DOHH2 (cell line): ENCODE data around the gene TJP1.

Source experiments
- H3F3A ChIP-seq: fragments of 200-600 bp; sonication (generic), shearing (Covaris generic); 2 replicates; pipeline ENCODE4 v1.6.0; 2016; ENCODE audit warnings: antibody characterized with exemption, mild to moderate bottlenecking; ENCODE audit not compliant: control insufficient read depth, insufficient read depth
- H3K27ac ChIP-seq: fragments of 200-600 bp; sonication (generic); 2 replicates; pipeline ENCODE4 v1.5.1; 2014; ENCODE audit warnings: low read depth, mild to moderate bottlenecking, low read length, moderate library complexity
- H3K27me3 ChIP-seq: fragments of 200-600 bp; sonication (generic); 2 replicates; pipeline ENCODE4 v1.6.1; 2014; ENCODE audit warnings: mild to moderate bottlenecking, low read length, mixed read lengths; ENCODE audit not compliant: control insufficient read depth
- H3K36me3 ChIP-seq: fragments of 200-600 bp; sonication (generic); 2 replicates; pipeline ENCODE4 v1.6.1; 2014; ENCODE audit warnings: mild to moderate bottlenecking, low read length, moderate library complexity, mixed read lengths; ENCODE audit not compliant: control insufficient read depth
- H3K4me1 ChIP-seq: fragments of 200-600 bp; sonication (generic); 2 replicates; pipeline ENCODE4 v1.6.1; 2014; ENCODE audit warnings: mild to moderate bottlenecking, low read length, mixed read lengths; ENCODE audit not compliant: control insufficient read depth
- H3K4me2 ChIP-seq: fragments of 200-600 bp; sonication (generic); 2 replicates; pipeline ENCODE4 v1.6.0; 2014; ENCODE audit warnings: mild to moderate bottlenecking, low read length, moderate library complexity
- H3K4me3 ChIP-seq: fragments of 200-600 bp; sonication (generic); 2 replicates; pipeline ENCODE4 v1.5.1; 2014; ENCODE audit warnings: mild to moderate bottlenecking, low read length, mixed read lengths
- H3K79me2 ChIP-seq: fragments of 200-600 bp; sonication (generic); 2 replicates; pipeline ENCODE4 v1.6.1; 2014; ENCODE audit warnings: mild to moderate bottlenecking, low read length, mixed read lengths; ENCODE audit not compliant: control insufficient read depth
- H3K9me2 ChIP-seq: fragments of 200-600 bp; sonication (generic); replicated peaks from 2 replicates; pipeline ENCODE4 v1.6.1; 2014; ENCODE audit warnings: mild to moderate bottlenecking, low read length, mixed read lengths; ENCODE audit not compliant: control insufficient read depth
- H3K9me3 ChIP-seq: fragments of 200-600 bp; sonication (generic); 2 replicates; pipeline ENCODE4 v1.6.1; 2014; ENCODE audit warnings: antibody characterized with exemption, low read length, mixed read lengths; ENCODE audit not compliant: control insufficient read depth, insufficient read depth
- H4K20me1 ChIP-seq: fragments of 200-600 bp; sonication (generic); 2 replicates; pipeline ENCODE4 v1.6.0; 2014; ENCODE audit warnings: low read depth, mild to moderate bottlenecking, antibody characterized with exemption, low read length, moderate library complexity; ENCODE audit not compliant: control insufficient read depth, insufficient read depth
- EZH2phosphoT487 ChIP-seq: fragments of 200-600 bp; sonication (generic); IDR thresholded peaks from 2 replicates; pipeline ENCODE4 v1.6.1; 2017; ENCODE audit warnings: borderline replicate concordance, mild to moderate bottlenecking, antibody characterized with exemption, low read length, moderate library complexity, mixed read lengths
- TF ChIP-seq, protein P1 (sequence below): fragments of 200-600 bp; sonication (generic); IDR thresholded peaks from one replicate; pipeline ENCODE4 v1.5.1; 2014; ENCODE audit warnings: antibody characterized with exemption, mild to moderate bottlenecking, low read depth, low read length; ENCODE audit not compliant: poor library complexity, severe bottlenecking

Gene TJP1

DNA sequence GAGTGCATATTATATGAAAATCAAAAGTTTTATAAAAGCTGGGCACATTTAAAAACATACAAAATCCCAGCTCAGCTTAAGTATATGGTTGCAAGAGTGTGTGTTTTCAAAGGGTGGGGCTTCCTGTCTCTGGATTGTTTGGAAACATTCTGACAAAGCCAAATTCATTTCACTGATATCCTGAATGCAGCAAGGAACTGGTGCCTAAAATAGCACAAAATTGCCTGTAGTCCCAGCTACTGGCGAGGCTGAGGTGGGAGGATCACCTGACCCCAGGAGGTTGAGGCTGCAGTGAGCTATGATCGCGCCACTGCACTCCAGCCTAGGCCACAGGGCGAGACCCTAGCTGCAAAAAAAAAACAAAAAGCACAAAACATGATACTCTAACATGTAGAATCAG, 13.0 kb upstream of the TJP1 start:
- Histone ChIP-seq H3K27ac (no peak overlapping the region), H3K4me1 (no peaks in the 10 kb centered on the region), H3K4me2 (no peak overlapping the region), H3K9me3 (peaks cover 6% of the 10 kb centered on the region; the same call in 1 of the 2 replicates), H4K20me1 (no peaks in the 10 kb centered on the region), H3K79me2 (no peaks in the 10 kb centered on the region), H3F3A (no peaks in the 10 kb centered on the region), H3K27me3 (peaks cover 33% of the 10 kb centered on the region), H3K4me3 (no peak overlapping the region), H3K36me3 (no peaks in the 10 kb centered on the region), H3K9me2 (no peaks in the 10 kb centered on the region)
- TF ChIP-seq EZH2phosphoT487 = no peak
- TF ChIP-seq, protein P1, sequence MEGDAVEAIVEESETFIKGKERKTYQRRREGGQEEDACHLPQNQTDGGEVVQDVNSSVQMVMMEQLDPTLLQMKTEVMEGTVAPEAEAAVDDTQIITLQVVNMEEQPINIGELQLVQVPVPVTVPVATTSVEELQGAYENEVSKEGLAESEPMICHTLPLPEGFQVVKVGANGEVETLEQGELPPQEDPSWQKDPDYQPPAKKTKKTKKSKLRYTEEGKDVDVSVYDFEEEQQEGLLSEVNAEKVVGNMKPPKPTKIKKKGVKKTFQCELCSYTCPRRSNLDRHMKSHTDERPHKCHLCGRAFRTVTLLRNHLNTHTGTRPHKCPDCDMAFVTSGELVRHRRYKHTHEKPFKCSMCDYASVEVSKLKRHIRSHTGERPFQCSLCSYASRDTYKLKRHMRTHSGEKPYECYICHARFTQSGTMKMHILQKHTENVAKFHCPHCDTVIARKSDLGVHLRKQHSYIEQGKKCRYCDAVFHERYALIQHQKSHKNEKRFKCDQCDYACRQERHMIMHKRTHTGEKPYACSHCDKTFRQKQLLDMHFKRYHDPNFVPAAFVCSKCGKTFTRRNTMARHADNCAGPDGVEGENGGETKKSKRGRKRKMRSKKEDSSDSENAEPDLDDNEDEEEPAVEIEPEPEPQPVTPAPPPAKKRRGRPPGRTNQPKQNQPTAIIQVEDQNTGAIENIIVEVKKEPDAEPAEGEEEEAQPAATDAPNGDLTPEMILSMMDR = no peak

DNA sequence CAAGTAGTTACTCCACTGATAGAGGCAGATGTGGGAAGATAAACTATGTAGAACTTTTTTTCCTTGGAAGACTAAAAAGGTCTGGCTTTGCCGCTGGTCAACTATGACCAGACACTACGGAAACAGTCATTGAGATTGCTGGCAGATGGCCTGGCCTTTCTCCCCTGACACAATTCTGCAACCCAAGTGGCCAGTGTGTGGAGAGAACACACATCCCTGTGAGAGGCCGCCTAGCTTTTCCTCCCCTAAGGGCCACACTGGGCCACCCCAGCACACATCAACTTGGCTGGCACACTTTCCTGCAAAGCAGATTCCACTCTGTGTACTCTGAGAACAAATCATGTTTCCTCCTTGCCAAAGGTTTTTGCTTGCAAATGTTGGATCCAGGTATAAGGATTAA, 10.4 kb upstream of the TJP1 start:
- Histone ChIP-seq H3K9me3 (peaks cover 6% of the 10 kb centered on the region; the same call in 1 of the 2 replicates), H3K4me1 (no peaks in the 10 kb centered on the region), H3K36me3 (no peaks in the 10 kb centered on the region), H3K27me3 (peaks cover 43% of the 10 kb centered on the region), H3K4me3 (no peak overlapping the region), H3K79me2 (no peaks in the 10 kb centered on the region), H3K4me2 (no peak overlapping the region), H3K9me2 (no peaks in the 10 kb centered on the region), H3K27ac (no peak overlapping the region), H4K20me1 (no peaks in the 10 kb centered on the region), H3F3A (no peaks in the 10 kb centered on the region)
- TF ChIP-seq EZH2phosphoT487 = no peak
- TF ChIP-seq, protein P1 = no peak

GRCh38 chr15:29826908-29827820, 4.9 kb upstream of the TJP1 start:
- peaks cover 13% of the 10 kb centered on the region for H3F3A ChIP-seq
- no peak overlapping the region for H3K4me2 ChIP-seq
- H4K20me1 ChIP-seq = no peaks in the 10 kb centered on the region
- no peak overlapping the region for H3K27ac ChIP-seq
- H3K9me2 ChIP-seq = no peaks in the 10 kb centered on the region
- H3K79me2 ChIP-seq = no peaks in the 10 kb centered on the region
- H3K27me3 ChIP-seq = peaks cover 64% of the 10 kb centered on the region
- no peaks in the 10 kb centered on the region for H3K36me3 ChIP-seq
- H3K4me3 ChIP-seq = no peak overlapping the region
- TF ChIP-seq, protein P1 = no peak
- no peak for TF ChIP-seq EZH2phosphoT487
- H3K9me3 ChIP-seq = peaks cover 2% of the 10 kb centered on the region; the same call in 1 of the 2 replicates
- peaks cover 32% of the 10 kb centered on the region for H3K4me1 ChIP-seq
